ENCODE measurements around the gene NELFE. TPM values are rescaled to one million over a fixed set of nuclear protein-coding genes. Genes with fewer than 3 reads are reported as not detected.
"Not testable (repeated sequence)": the region's sequence is repeated elsewhere in the genome, so short reads cannot be mapped to it uniquely, and the experiment has no call there.

The NELFE gene
- polyA plus RNA-seq, 1 donor (not counting 4 experiments of a cell fraction or from before 2014, with no cell fraction given), result 51.9 TPM

- not testable (repeated sequence) for H3K9me3 ChIP-seq (ENCODE audit: control insufficient read depth, low read depth, low read length)
Observed at GRCh38 chr6:31996385-31996784, 37.6 kb upstream of the NELFE start.

GRCh38 chr6:31994421-31994820 is 35.6 kb upstream of the NELFE start:
- H3K9me3 ChIP-seq (ENCODE audit: control insufficient read depth, low read depth, low read length); H3K36me3 ChIP-seq (ENCODE audit: control insufficient read depth in 2 of 2, extremely low read depth in 1 of 2, insufficient read depth in 2 of 2, low read length in 2 of 2); H2AFZ ChIP-seq (ENCODE audit: control insufficient read depth, low read length); H3K79me2 ChIP-seq (ENCODE audit: control insufficient read depth, insufficient read depth, low read length); H3K27ac ChIP-seq (ENCODE audit: control insufficient read depth, insufficient read depth, low read length); H3K4me1 ChIP-seq (ENCODE audit: control insufficient read depth, extremely low read depth, insufficient read depth, low read length); H3K9me1 ChIP-seq (ENCODE audit: control insufficient read depth, extremely low read depth, insufficient read depth, low read length); dilution Hi-C loops (cut with MboI; ENCODE audit: extremely low pct_ligation_motif_present, low sequenced_read_pairs); H3K9ac ChIP-seq (ENCODE audit: control insufficient read depth, extremely low read depth, insufficient read depth, low read length); FAIRE-seq; H4K20me1 ChIP-seq (ENCODE audit: control insufficient read depth, extremely low read depth, insufficient read depth, low read length); H3K4me2 ChIP-seq (ENCODE audit: control insufficient read depth, extremely low read depth, insufficient read depth, low read depth, low read length); H3K27me3 ChIP-seq (ENCODE audit: control insufficient read depth, extremely low read depth, insufficient read depth, low read length); H3K4me3 ChIP-seq (ENCODE audit: control insufficient read depth in 2 of 3, extremely low read depth in 1 of 3, insufficient read depth in 2 of 3, low read depth in 1 of 3, low read length in 3 of 3); DNase-seq (ENCODE audit: low read depth, low spot score): not testable (repeated sequence)

More at GRCh38 chr6:31996385-31996784, 37.6 kb upstream of the NELFE start:
- FAIRE-seq; H3K4me2 ChIP-seq (ENCODE audit: control insufficient read depth, extremely low read depth, insufficient read depth, low read depth, low read length); H3K27ac ChIP-seq (ENCODE audit: control insufficient read depth, insufficient read depth, low read length); H3K27me3 ChIP-seq (ENCODE audit: control insufficient read depth, extremely low read depth, insufficient read depth, low read length); H3K36me3 ChIP-seq (ENCODE audit: control insufficient read depth in 2 of 2, extremely low read depth in 1 of 2, insufficient read depth in 2 of 2, low read length in 2 of 2); DNase-seq (ENCODE audit: low read depth, low spot score); H3K4me3 ChIP-seq (ENCODE audit: control insufficient read depth in 2 of 3, extremely low read depth in 1 of 3, insufficient read depth in 2 of 3, low read depth in 1 of 3, low read length in 3 of 3); H2AFZ ChIP-seq (ENCODE audit: control insufficient read depth, low read length); dilution Hi-C loops (cut with MboI; ENCODE audit: extremely low pct_ligation_motif_present, low sequenced_read_pairs); H4K20me1 ChIP-seq (ENCODE audit: control insufficient read depth, extremely low read depth, insufficient read depth, low read length); H3K9me1 ChIP-seq (ENCODE audit: control insufficient read depth, extremely low read depth, insufficient read depth, low read length); H3K9ac ChIP-seq (ENCODE audit: control insufficient read depth, extremely low read depth, insufficient read depth, low read length); H3K79me2 ChIP-seq (ENCODE audit: control insufficient read depth, insufficient read depth, low read length); H3K4me1 ChIP-seq (ENCODE audit: control insufficient read depth, extremely low read depth, insufficient read depth, low read length): not testable (repeated sequence)

DNA sequence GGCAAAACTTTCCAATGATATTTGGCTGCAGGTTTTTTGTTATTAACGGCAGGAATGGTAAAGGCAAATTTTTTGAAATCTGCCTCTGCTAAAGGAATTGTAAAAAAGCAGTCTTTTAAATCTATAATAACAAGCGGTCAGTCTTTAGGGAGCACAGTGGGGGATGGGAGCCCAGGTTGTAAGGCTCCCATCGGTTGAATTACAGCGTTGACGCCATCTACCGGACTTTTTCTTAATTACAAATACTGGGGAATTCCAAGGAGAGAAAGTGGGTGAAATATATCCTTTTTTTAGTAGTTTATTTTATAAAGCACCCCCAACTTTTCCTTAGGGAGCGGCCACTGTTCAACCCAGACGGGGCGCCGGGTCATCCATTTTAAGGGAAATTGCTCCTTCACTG is 30.6 kb upstream of the NELFE start:
- H3K9me3 ChIP-seq (ENCODE audit: control insufficient read depth, low read depth, low read length); H3K27me3 ChIP-seq (ENCODE audit: control insufficient read depth, extremely low read depth, insufficient read depth, low read length); H3K4me2 ChIP-seq (ENCODE audit: control insufficient read depth, extremely low read depth, insufficient read depth, low read depth, low read length); H3K4me1 ChIP-seq (ENCODE audit: control insufficient read depth, extremely low read depth, insufficient read depth, low read length); H3K27ac ChIP-seq (ENCODE audit: control insufficient read depth, insufficient read depth, low read length); H3K36me3 ChIP-seq (ENCODE audit: control insufficient read depth in 2 of 2, extremely low read depth in 1 of 2, insufficient read depth in 2 of 2, low read length in 2 of 2); FAIRE-seq; H3K4me3 ChIP-seq (ENCODE audit: control insufficient read depth in 2 of 3, extremely low read depth in 1 of 3, insufficient read depth in 2 of 3, low read depth in 1 of 3, low read length in 3 of 3); dilution Hi-C loops (cut with MboI; ENCODE audit: extremely low pct_ligation_motif_present, low sequenced_read_pairs); H3K9me1 ChIP-seq (ENCODE audit: control insufficient read depth, extremely low read depth, insufficient read depth, low read length); H3K79me2 ChIP-seq (ENCODE audit: control insufficient read depth, insufficient read depth, low read length); H2AFZ ChIP-seq (ENCODE audit: control insufficient read depth, low read length); DNase-seq (ENCODE audit: low read depth, low spot score); H3K9ac ChIP-seq (ENCODE audit: control insufficient read depth, extremely low read depth, insufficient read depth, low read length); H4K20me1 ChIP-seq (ENCODE audit: control insufficient read depth, extremely low read depth, insufficient read depth, low read length): not testable (repeated sequence)

DNA sequence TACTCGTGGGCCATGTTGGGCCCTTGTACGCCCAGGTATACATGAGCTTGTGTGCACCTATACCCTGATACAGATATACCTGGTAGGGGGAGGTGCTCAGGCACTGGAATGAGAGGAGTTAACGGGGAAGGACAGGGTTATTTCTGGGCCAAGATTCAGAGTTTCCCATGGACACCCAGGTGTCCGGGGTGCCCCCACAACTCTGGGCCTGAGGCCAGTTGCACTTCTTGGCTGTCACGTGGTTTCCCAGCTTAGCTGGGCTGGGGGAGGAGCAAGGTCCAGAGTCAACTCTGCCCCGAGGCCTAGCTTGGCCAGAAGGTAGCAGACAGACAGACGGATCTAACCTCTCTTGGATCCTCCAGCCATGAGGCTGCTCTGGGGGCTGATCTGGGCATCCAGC is 23.0 kb upstream of the NELFE start, which contains the start of gene C4A:
Gene C4A (plus strand): TSS at position 314 of the 400 bp plus-strand sequence. CDS start 51 bp downstream, at position 365.
- H3K4me2 ChIP-seq (ENCODE audit: control insufficient read depth, extremely low read depth, insufficient read depth, low read depth, low read length); H3K27ac ChIP-seq (ENCODE audit: control insufficient read depth, insufficient read depth, low read length); H2AFZ ChIP-seq (ENCODE audit: control insufficient read depth, low read length); H3K9ac ChIP-seq (ENCODE audit: control insufficient read depth, extremely low read depth, insufficient read depth, low read length); DNase-seq (ENCODE audit: low read depth, low spot score); FAIRE-seq; H3K9me3 ChIP-seq (ENCODE audit: control insufficient read depth, low read depth, low read length); dilution Hi-C loops (cut with MboI; ENCODE audit: extremely low pct_ligation_motif_present, low sequenced_read_pairs); H3K4me3 ChIP-seq (ENCODE audit: control insufficient read depth in 2 of 3, extremely low read depth in 1 of 3, insufficient read depth in 2 of 3, low read depth in 1 of 3, low read length in 3 of 3); H3K4me1 ChIP-seq (ENCODE audit: control insufficient read depth, extremely low read depth, insufficient read depth, low read length); H3K27me3 ChIP-seq (ENCODE audit: control insufficient read depth, extremely low read depth, insufficient read depth, low read length); H3K36me3 ChIP-seq (ENCODE audit: control insufficient read depth in 2 of 2, extremely low read depth in 1 of 2, insufficient read depth in 2 of 2, low read length in 2 of 2); H3K79me2 ChIP-seq (ENCODE audit: control insufficient read depth, insufficient read depth, low read length); H3K9me1 ChIP-seq (ENCODE audit: control insufficient read depth, extremely low read depth, insufficient read depth, low read length); H4K20me1 ChIP-seq (ENCODE audit: control insufficient read depth, extremely low read depth, insufficient read depth, low read length): not testable (repeated sequence)

- H3K79me2 ChIP-seq (ENCODE audit: control insufficient read depth, insufficient read depth, low read length); H3K4me3 ChIP-seq (ENCODE audit: control insufficient read depth in 2 of 3, extremely low read depth in 1 of 3, insufficient read depth in 2 of 3, low read depth in 1 of 3, low read length in 3 of 3); H3K9me3 ChIP-seq (ENCODE audit: control insufficient read depth, low read depth, low read length); H3K9ac ChIP-seq (ENCODE audit: control insufficient read depth, extremely low read depth, insufficient read depth, low read length); H3K4me2 ChIP-seq (ENCODE audit: control insufficient read depth, extremely low read depth, insufficient read depth, low read depth, low read length); H3K9me1 ChIP-seq (ENCODE audit: control insufficient read depth, extremely low read depth, insufficient read depth, low read length); DNase-seq (ENCODE audit: low read depth, low spot score); H4K20me1 ChIP-seq (ENCODE audit: control insufficient read depth, extremely low read depth, insufficient read depth, low read length); H2AFZ ChIP-seq (ENCODE audit: control insufficient read depth, low read length); FAIRE-seq; H3K36me3 ChIP-seq (ENCODE audit: control insufficient read depth in 2 of 2, extremely low read depth in 1 of 2, insufficient read depth in 2 of 2, low read length in 2 of 2); H3K27ac ChIP-seq (ENCODE audit: control insufficient read depth, insufficient read depth, low read length); H3K4me1 ChIP-seq (ENCODE audit: control insufficient read depth, extremely low read depth, insufficient read depth, low read length); dilution Hi-C loops (cut with MboI; ENCODE audit: extremely low pct_ligation_motif_present, low sequenced_read_pairs); H3K27me3 ChIP-seq (ENCODE audit: control insufficient read depth, extremely low read depth, insufficient read depth, low read length): not testable (repeated sequence)
Observed at GRCh38 chr6:31980998-31981397, 22.2 kb upstream of the NELFE start.

Measured in keratinocyte (primary cell).